ENCODE results near the gene ZNF385C.

DNA sequence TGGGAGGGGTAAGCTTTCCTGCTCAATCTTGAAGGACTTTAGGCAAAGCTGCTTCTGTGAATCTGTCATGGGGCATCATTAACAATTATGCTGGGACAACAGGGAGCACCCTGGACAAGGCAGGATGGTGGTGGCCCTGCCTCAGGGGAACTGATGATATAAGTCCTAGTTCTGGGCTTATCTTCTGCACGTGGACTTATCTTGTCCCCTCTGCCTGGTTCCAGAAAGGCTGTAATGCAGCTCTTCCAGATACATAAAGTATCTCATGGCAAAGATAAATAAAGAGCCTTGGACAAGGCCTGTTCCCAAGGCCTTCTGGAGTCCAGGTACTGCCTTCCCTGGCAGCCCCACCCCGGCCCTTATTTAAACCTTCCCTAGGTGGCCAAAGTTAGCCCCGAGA is 6.0 kb upstream of the ZNF385C start:
- TF ChIP-seq POLR2AphosphoS5 (IDR thresholded peaks at IDR 0.05; ENCODE audit: low read depth, low read length) (no peak), PAX5 (IDR thresholded peaks at IDR 0.05; ENCODE audit: insufficient read depth, low read length, severe bottlenecking) (no peak), POLR2A (IDR thresholded peaks at IDR 0.05; ENCODE audit: low read depth, low read length) (no peak), SPI1 (IDR thresholded peaks at IDR 0.05; ENCODE audit: low read depth, low read length) (no peak)

Data from GM12891 (cell line).